Keratinocyte (primary cell): ENCODE data around the gene TREH.

Experiments
- EZH2 ChIP-seq: IDR thresholded peaks from one replicate; pipeline ENCODE4 v1.6.1; 2012; ENCODE audit warnings: inconsistent platforms, mild to moderate bottlenecking, low read length, moderate library complexity
- TF ChIP-seq, protein P1 (sequence below), 3 experiments: IDR thresholded peaks in 1 of 3; conservative IDR thresholded peaks in 1 of 3; optimal IDR thresholded peaks in 1 of 3; 2 replicates in 2 of 3; 3 replicates in 1 of 3; pipeline versions ENCODE3 to v1.5.1; 2011; ENCODE audit warnings: low read length in 3 of 3, mild to moderate bottlenecking in 3 of 3, moderate library complexity in 2 of 3, control low read depth in 1 of 3, inconsistent platforms in 1 of 3; ENCODE audit not compliant: insufficient read depth in 2 of 3; ENCODE audit errors: extremely low read depth in 1 of 3

DNA sequence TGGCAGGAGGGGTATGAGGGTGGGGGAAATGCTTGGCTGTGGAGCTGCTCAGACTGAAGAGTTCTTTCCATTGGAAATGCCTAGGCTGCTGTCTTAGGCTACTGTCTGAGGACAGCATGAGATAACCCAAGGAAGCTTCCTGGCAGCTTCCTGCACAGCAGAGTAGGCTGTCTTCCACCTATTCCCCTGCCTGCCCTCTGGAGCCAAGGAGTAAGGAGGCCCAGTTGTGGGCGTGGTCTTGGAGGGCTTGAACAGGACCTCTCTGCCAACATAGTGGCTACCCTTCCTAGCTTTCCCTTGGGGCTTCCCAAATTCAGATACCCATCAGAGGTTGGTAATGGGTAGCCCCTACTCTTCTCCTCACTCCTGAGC lies 46.1 kb downstream of the TREH start:
- TF ChIP-seq, protein P1, sequence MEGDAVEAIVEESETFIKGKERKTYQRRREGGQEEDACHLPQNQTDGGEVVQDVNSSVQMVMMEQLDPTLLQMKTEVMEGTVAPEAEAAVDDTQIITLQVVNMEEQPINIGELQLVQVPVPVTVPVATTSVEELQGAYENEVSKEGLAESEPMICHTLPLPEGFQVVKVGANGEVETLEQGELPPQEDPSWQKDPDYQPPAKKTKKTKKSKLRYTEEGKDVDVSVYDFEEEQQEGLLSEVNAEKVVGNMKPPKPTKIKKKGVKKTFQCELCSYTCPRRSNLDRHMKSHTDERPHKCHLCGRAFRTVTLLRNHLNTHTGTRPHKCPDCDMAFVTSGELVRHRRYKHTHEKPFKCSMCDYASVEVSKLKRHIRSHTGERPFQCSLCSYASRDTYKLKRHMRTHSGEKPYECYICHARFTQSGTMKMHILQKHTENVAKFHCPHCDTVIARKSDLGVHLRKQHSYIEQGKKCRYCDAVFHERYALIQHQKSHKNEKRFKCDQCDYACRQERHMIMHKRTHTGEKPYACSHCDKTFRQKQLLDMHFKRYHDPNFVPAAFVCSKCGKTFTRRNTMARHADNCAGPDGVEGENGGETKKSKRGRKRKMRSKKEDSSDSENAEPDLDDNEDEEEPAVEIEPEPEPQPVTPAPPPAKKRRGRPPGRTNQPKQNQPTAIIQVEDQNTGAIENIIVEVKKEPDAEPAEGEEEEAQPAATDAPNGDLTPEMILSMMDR (optimal IDR thresholded peaks at IDR 0.05 in 1 of 3, IDR thresholded peaks at IDR 0.05 in 1 of 3, conservative IDR thresholded peaks at IDR 0.05 in 1 of 3; ENCODE audit: extremely low read depth in 1 of 3, insufficient read depth in 2 of 3, low read length in 3 of 3) = no peak
- TF ChIP-seq EZH2 = no peak
